ENCODE data around the gene HIVEP3.

DNA sequence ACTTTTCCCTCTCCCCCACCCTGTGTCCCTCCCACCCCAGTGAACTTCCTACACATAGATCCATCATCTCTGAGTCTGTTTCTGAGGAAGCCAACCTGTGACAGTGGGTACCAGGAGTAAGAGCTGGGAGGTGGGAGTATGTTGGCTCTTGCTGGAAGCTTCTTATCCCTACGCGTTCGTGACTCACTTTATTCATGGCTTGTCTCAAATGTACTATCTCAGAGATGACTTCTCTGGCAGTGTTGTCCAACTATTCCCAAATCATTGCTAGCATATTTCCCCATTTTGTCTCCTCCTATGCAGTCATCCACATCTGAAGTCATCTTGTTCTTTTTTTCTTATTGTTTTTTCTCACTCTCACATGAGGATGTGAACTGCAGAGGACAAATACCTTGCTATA lies 88.0 kb downstream of the HIVEP3 start:
- no peak for TF ChIP-seq EZH2 (optimal IDR thresholded peaks at IDR 0.05; ENCODE audit: low read depth, low read length)
- TF ChIP-seq, protein P1, sequence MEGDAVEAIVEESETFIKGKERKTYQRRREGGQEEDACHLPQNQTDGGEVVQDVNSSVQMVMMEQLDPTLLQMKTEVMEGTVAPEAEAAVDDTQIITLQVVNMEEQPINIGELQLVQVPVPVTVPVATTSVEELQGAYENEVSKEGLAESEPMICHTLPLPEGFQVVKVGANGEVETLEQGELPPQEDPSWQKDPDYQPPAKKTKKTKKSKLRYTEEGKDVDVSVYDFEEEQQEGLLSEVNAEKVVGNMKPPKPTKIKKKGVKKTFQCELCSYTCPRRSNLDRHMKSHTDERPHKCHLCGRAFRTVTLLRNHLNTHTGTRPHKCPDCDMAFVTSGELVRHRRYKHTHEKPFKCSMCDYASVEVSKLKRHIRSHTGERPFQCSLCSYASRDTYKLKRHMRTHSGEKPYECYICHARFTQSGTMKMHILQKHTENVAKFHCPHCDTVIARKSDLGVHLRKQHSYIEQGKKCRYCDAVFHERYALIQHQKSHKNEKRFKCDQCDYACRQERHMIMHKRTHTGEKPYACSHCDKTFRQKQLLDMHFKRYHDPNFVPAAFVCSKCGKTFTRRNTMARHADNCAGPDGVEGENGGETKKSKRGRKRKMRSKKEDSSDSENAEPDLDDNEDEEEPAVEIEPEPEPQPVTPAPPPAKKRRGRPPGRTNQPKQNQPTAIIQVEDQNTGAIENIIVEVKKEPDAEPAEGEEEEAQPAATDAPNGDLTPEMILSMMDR (IDR thresholded peaks at IDR 0.05; ENCODE audit: low read length): no peak
